GM21528 (cell line): ENCODE measurements around the gene GMPPA.

Experiments
- ATAC-seq: cut with Tn5 transposase; IDR thresholded peaks from one replicate; pipeline ENCODE4 v1.9.1; 2021; ENCODE audit warnings: mild to moderate bottlenecking, moderate library complexity; ENCODE audit not compliant: unreplicated experiment, low FRiP score

Gene GMPPA

GRCh38 chr2:219501849-219502248 lies 3.2 kb downstream of the GMPPA start:
- ATAC-seq = no peak

DNA sequence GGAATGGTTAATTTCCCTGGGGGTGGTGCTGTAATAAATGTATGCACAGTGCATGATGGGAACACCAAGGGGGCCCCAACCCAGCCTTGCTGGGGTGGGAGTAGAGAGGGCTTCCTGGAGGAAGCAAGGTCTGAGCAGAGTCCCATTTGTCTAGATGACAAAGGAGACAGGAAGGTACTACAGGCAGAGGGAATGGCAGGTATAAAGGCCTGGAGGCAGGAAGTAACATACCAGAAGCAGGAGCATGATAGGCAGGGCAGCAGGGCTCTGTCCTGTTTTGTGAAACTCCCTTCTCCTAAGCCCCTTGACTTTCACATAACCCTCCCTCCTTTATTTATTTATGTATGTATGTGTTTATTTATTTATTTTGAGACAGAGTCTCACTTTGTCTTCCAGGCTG lies 3.9 kb downstream of the GMPPA start:
- ATAC-seq = no peak

DNA sequence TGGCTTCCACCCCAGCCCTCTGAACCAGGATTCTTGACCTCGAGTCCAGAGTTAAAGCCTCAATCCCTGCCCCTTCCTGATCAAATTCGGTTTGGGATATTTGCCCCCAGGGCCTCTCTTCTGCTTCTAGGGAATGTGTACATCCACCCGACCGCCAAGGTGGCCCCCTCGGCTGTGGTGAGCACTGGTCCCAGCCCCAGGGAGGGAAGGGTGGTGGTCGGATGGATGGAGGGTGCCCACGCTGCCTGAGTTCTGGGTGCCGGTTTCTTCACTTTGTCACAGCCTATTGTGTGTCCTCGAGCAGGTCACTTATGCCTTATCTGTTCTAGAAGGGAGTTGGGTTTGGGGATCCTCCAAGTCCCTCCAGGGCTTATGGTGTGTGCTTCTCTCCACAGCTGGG lies 6.9 kb downstream of the GMPPA start:
- ATAC-seq = no peak

- no peak for ATAC-seq
Measured at GRCh38 chr2:219506153-219506801, 7.6 kb downstream of the GMPPA start.

- ATAC-seq = no peak
Measured at GRCh38 chr2:219506802-219507526, 8.3 kb downstream of the GMPPA start.

GRCh38 chr2:219507581-219508443 lies 9.1 kb downstream of the GMPPA start:
- no peak for ATAC-seq

GRCh38 chr2:219508444-219508734 lies 9.7 kb downstream of the GMPPA start:
- ATAC-seq = no peak

DNA sequence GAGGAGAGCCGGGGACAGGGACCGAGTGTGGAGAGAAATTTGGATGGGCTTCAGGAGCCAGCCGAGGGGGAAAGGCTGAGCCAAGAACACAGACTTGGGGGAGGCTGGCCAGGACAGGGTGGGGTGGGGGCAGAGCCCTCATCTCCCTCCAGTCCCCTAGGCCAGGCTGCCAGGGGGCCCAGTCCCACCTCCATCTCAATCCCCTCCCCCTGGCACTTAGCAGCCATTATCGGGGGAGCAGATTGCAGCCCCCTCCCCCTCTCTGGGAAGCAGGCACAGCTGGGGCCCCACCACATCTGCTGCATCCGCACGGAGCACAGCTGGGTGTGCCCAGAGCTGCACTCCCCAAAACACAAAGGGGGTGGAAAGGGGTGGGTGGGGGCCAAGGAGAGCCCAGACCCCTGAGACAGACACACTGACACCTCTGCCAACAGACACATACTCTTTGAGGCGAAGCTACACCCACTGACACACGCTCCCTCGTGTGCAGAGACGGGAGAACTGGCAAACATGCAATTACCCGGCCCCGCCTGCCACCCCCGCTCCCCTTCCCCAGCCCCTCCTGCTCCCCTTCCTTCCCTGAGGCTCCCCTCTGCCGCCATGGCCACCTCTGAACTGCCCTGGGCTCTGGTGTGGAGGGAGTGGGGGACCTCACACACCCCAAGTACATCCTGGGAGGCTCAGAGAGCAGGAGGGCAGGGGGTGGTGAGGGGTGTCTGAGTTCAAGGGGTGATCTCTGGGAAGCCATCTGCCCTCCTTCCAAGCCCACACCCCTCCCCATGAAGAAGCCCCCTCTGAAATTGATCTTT lies 10.5 kb downstream of the GMPPA start:
- no peak for ATAC-seq

GRCh38 chr2:219509780-219510511 lies 11.3 kb downstream of the GMPPA start:
- no peak for ATAC-seq

DNA sequence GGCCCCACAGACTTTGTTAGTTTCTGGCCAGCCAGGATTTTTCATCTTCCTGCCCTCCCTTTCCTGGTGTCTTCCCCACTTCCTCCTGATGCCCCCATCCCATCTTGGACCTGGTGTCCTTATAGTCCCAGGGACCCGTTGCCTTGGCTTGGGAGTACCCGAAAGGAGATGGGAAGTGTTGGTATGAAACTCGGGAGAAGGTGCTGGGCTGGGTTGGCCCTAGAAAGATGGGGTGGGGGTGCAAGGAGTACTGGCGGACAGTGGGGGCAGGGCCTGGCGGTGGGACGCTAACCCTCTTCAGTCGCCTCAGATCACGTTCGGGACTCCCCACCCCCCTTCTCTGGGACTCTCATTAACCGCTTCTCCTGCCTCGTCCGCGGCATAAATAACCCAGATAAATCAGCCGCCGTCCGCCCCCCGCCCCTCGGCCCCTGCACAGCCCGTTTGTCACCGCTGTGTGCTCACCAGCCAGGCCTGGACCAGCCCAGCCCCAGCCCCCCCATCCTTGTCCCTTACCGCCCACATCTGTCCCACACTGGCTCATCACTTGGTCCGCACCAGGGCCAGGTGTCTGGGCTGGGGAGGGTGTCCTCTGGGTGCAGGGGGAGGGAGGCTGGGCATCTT lies 11.9 kb downstream of the GMPPA start:
- ATAC-seq = no peak

DNA sequence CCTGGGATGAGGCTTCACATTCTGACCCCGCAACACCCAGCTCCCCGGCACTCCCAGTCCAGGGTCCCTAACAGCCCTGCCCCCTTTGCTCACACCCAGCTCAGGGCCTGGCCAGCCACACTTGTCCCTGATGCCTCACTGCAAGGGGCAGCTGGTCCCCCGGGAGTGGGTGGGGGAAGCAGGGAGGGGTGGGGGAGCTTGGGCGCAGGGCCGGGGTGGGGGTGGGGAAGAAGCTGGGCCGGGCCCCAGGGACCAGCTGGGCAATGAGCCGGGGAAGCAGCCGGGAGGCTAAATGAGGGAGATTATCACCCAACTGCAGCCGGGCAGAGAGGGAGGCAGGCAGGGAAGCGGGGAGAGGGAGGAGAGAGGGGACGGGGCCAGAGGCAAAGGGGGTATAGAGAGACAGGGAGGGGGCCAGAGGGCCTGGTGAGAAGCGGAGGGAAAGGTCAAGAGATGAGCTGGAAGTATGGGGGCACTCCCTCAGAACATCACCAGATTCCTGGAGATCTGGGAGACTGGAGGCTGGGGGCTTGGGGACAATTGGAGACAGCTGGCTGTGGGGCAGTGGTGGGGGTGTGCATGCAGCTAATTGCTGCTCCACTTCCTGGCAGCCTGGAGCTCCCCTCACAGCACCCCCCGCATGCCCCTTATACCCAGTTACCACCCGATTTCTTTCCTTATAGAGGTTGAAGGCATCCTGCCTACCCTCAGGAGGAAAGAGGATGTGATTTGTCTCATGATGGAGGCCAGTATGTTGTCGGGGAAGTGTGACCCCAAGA lies 13.0 kb downstream of the GMPPA start:
- ATAC-seq = no peak

DNA sequence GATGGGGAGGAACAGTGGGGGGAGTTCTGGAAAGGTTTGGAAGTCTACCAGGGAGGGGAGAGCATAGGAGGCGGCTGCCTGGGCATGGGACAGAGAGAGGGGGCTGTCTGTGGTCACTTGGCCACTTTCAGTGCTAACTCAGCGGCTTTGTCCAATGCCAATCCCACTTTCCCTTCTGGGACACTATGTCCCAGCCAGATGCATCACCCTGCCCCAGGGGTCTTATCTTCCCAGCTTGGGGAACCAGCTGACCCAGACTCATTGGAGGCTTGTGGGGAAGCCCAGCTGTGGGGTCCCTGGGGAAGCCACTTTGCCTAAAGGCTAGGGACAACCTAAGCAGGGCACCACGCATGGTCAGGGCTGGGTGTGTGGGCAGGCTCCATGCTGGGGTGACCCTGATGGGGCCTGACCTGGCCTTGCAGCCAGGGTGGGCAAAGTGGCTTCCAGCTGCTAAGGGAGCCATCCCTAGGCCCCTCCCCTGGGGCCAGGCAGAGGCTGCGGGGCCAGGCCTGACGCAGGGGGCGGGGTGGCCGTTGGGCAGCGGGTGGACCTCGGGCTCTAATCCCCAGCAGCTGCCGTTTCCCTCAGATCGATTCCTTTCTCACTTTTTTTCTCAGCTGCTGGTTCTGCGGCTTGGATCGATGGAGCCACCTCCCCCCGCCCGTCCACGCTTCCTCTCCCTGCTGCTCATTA lies 14.0 kb downstream of the GMPPA start:
- ATAC-seq = no peak

GRCh38 chr2:219513787-219514186 lies 15.1 kb downstream of the GMPPA start:
- no peak for ATAC-seq

DNA sequence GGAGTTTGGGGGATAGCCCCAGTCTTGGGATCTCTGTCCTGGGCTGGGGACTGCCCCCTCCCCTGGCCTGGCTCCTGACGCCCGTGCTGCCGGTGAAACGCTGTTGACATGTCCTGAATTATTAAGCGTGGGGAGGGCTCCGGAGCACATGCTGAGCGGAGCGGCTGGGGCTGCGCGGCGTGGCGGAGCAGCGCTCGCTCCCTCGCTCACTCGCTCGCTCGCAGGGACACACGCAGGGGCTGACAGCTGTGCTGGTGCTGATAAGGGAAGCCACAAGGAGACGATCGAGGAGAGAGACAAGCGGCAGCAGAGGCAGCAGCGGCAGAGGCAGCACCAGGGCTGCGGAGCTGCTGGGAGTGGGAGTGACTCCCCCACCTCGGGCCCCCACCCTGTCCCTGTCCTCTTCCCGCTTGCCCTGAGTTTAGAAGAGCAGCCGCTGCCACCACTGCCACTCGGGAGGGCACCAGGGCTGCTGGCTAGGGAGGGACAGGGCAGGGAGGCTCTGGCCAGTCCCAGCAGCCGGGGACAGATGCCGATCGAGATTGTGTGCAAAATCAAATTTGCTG lies 15.6 kb downstream of the GMPPA start, which contains the start of gene ASIC4:
Gene ASIC4, plus strand, starts transcription at position 287 of the 566 bp plus-strand sequence. Its CDS starts 243 bp downstream, at position 530.
- ATAC-seq = no peak

DNA sequence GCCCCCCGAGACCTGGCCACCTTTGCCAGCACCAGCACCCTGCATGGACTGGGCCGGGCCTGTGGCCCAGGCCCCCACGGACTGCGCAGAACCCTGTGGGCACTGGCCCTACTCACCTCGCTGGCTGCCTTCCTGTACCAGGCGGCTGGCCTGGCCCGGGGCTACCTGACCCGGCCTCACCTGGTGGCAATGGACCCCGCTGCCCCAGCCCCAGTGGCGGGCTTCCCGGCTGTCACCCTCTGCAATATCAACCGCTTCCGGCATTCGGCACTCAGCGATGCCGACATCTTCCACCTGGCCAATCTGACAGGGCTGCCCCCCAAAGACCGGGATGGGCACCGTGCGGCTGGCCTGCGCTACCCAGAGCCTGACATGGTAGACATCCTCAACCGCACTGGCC lies 16.1 kb downstream of the GMPPA start:
- no peak for ATAC-seq

- ATAC-seq = no peak
Measured at GRCh38 chr2:219515874-219516629, 17.4 kb downstream of the GMPPA start.

DNA sequence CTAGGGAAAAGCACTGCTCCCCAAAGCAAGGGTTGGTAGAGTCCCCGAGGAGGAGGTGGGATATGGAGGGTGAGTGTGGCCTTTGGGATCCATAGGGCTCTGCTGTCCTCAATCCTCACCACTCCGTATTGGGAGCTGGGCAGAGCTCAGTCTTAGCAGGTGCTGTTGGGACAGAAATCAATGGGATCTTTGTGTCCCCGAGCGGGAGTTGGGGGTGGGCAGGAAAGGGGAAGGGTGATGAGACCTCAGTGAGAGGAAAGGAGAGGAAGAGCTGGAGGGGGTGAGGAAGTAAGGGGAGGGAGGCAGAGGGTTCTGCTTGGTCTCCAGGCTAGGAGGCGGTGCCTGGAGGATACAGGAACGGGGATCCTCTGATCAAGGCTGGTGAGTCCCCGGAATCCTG lies 18.2 kb downstream of the GMPPA start:
- no peak for ATAC-seq
